ENCODE data around the gene GATAD2A. TPM values are rescaled to one million over a fixed set of nuclear protein-coding genes. Genes with fewer than 3 reads are reported as not detected.
A peak's percentile ranks its signal among the peaks of the same experiment; 100 is the strongest.

Gene GATAD2A
- total and polyA plus RNA-seq, 9 of the 15 experiments (the other 6 are each of a cell fraction or from before 2014, with no cell fraction given), result 2.4 to 226 (median 44.2) TPM

DNA sequence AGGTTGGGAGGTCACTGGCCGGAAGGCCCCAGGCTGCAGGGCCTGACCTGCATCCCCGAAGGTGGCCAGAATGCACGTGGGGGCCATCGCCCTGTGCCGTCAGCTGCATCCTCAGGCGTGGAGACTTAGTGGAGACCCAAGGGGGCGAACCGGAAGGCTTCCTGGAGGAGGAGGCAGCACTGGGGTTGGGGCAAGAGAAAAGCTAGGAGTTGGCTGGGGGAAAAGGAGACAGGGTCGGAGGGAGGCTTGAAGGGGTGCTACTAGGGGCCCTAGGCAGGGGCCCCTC is 121.8 kb downstream of the GATAD2A start:
- 0 out of 2 replicates have a peak, but pooled peaks cover 6% of the 10 kb centered on the region for H4K20me1 ChIP-seq (replicated peaks; ENCODE audit: control insufficient read depth, insufficient read depth, low read length)
- H3K27ac ChIP-seq (ENCODE audit: extremely low read depth, low read depth, low read length), result no peak overlapping the region
- H3K36me3 ChIP-seq (ENCODE audit: control insufficient read depth, insufficient read depth, low read length), result peaks cover 66% of the 10 kb centered on the region
- no peak overlapping the region for H3K4me2 ChIP-seq (ENCODE audit: insufficient read depth, low read length)
- intact Hi-C loops (cut with micrococcal nuclease), result no loop called here
- TF ChIP-seq ZFP36 (IDR thresholded peaks at IDR 0.05; ENCODE audit: low read depth, low read length, partially characterized antibody) (peak; percentile 94), NCOR1 (IDR thresholded peaks at IDR 0.05) (no peak), BCOR (IDR thresholded peaks at IDR 0.05) (0 out of 2 replicates have a peak, but pooled peaks have one; percentile 30), PHB (CRISPR knock-in tag; IDR thresholded peaks at IDR 0.05) (no peak), ZNF436 (CRISPR knock-in tag; IDR thresholded peaks at IDR 0.05) (peak; percentile 74; the same call in 1 of the 2 replicates), L3MBTL2 (IDR thresholded peaks at IDR 0.05) (no peak), RBFOX2 (IDR thresholded peaks at IDR 0.05; ENCODE audit: low read depth, low read length) (0 out of 2 replicates have a peak, but pooled peaks have one; percentile 46)
- no peak overlapping the region for H2AFZ ChIP-seq (ENCODE audit: low read depth, low read length)
- WGBS (ENCODE audit: insufficient coverage, low coverage, missing lambda C conversion rate), result 95% methylated on average over 8 of the region's 9 CpGs
- POLR2A ChIA-PET, result interaction anchor here (0.6 to 0.9 kb wide), 3 partner anchors 11 to 79 kb away, joined by 3 to 6 read pairs (median 3); partner anchors contain the start of gene NDUFA13
- DNase-seq (ENCODE audit: extremely low read depth in 1 of 4, low spot score in 3 of 4) (no peak), FAIRE-seq (no peak), ATAC-seq (no peak)
- H3K79me2 ChIP-seq (ENCODE audit: control insufficient read depth, insufficient read depth, low read length), result peaks cover 30% of the 10 kb centered on the region
- CTCF ChIA-PET (ENCODE audit: low intra/inter-chr PET ratio), result no interaction called here
- no peaks in the 10 kb centered on the region for H3K27me3 ChIP-seq (ENCODE audit: control insufficient read depth in 2 of 2, insufficient read depth in 2 of 2, low read length in 2 of 2)
- no peak overlapping the region for H3K9ac ChIP-seq (ENCODE audit: insufficient read depth in 1 of 2, low read depth in 2 of 2, low read length in 2 of 2)
- H3K9me1 ChIP-seq (ENCODE audit: control insufficient read depth, insufficient read depth, low read length), result peaks cover 8% of the 10 kb centered on the region
- H3K4me1 ChIP-seq (replicated peaks in 1 of 2; ENCODE audit: control insufficient read depth in 2 of 2, insufficient read depth in 2 of 2, low read length in 2 of 2), result peaks cover under 1 to 31% of the 10 kb centered on the region in 2 experiments
- no peaks in the 10 kb centered on the region for H3K9me3 ChIP-seq (replicated peaks; ENCODE audit: control insufficient read depth, insufficient read depth, low read depth, low read length)
- no TSS peak for BruUV-seq (replicated peaks)
- in situ Hi-C loops (cut with MboI), result loop anchor here (25.0 kb wide), 1 partner anchor 110 kb away; the partner anchor contains the start of genes GMIP and LPAR2
- H3K4me3 ChIP-seq, result no peak overlapping the region
